Ovary (tissue), 3 donors: ENCODE data around the gene GFY.

Experiments
- CTCF ChIP-seq, 3 donors: fragments of 450-650 bp in 2 of 3; fragments of 200-600 bp in 1 of 3; IDR thresholded peaks; one replicate each; pipeline versions ENCODE4 v1.5.1 to v1.8.0; 2016 to 2022; ENCODE audit warnings: antibody characterized with exemption in 3 of 3, mild to moderate bottlenecking in 1 of 3
- POLR2A ChIP-seq: fragments of 450-650 bp; IDR thresholded peaks from one replicate; pipeline ENCODE4 v1.6.1; 2017; ENCODE audit warnings: antibody characterized with exemption, mild to moderate bottlenecking, moderate library complexity
- donor health status: DM: no; HTN: no; CAD: no.

- TF ChIP-seq CTCF (IDR thresholded peaks at IDR 0.05) = no peak
- no peak for TF ChIP-seq POLR2A
Observed at GRCh38 chr19:49423071-49423984, 1.9 kb upstream of the GFY start, which contains the start of gene PTH2.
